PC-9 (cell line): ENCODE data around the gene NDUFA9. TPM values are rescaled to one million over a fixed set of nuclear protein-coding genes. Genes with fewer than 3 reads are reported as not detected.
A peak's percentile ranks its signal among the peaks of the same experiment; 100 is the strongest.

Source experiments
- BruUV-seq: library from RNA; stranded (reverse); fragments of 400-500 nt; replicated peaks from 2 replicates; lab custom pipeline; 2021; lab: Mats Ljungman, UMichigan
- CTCF ChIA-PET: fragments of 300-600 bp; sonication (Branson Sonifier 250); formaldehyde crosslinking; loops from one replicate; lab custom pipeline; 2022; ENCODE audit warnings: antibody characterized with exemption; lab: Charles Lee
- POLR2A ChIA-PET: fragments of 300-600 bp; sonication (Branson Sonifier 250); formaldehyde crosslinking; loops from one replicate; lab custom pipeline; 2022; ENCODE audit warnings: antibody characterized with exemption; ENCODE audit not compliant: unreplicated experiment; lab: Charles Lee
- DNase-seq, 2 experiments: peaks; one replicate each; pipeline versions ENCODE4 v3.0.0 to v3.0.0-alpha.2; 2015 to 2022; ENCODE audit warnings: mixed read lengths in 1 of 2
- H2AFZ ChIP-seq: fragments of 200-600 bp; sonication (generic); 2 replicates; pipeline ENCODE4 v1.8.1; 2017; ENCODE audit warnings: antibody characterized with exemption
- H3F3A ChIP-seq: fragments of 200-600 bp; sonication (generic); 2 replicates; pipeline ENCODE4 v1.8.1; 2017; ENCODE audit warnings: antibody characterized with exemption, mild to moderate bottlenecking, low read depth; ENCODE audit not compliant: insufficient read depth
- H3K27ac ChIP-seq: fragments of 200-600 bp; sonication (generic); 2 replicates; pipeline ENCODE4 v1.6.1; 2016; ENCODE audit warnings: mixed run types
- H3K27me3 ChIP-seq: fragments of 200-600 bp; sonication (generic); 2 replicates; pipeline ENCODE4 v1.6.1; 2016; ENCODE audit warnings: low read depth, mixed run types; ENCODE audit not compliant: insufficient read depth
- H3K36me3 ChIP-seq: fragments of 200-600 bp; sonication (generic); 2 replicates; pipeline ENCODE4 v1.6.1; 2016; ENCODE audit warnings: low read depth, mixed run types
- H3K4me1 ChIP-seq: fragments of 200-600 bp; sonication (generic); replicated peaks from 2 replicates; pipeline ENCODE4 v1.6.1; 2016; ENCODE audit warnings: mixed run types; ENCODE audit not compliant: insufficient read depth
- H3K4me2 ChIP-seq: fragments of 200-600 bp; sonication (generic); 2 replicates; pipeline ENCODE4 v1.6.1; 2017; ENCODE audit warnings: mixed run types
- H3K4me3 ChIP-seq: fragments of 200-600 bp; sonication (generic); 2 replicates; pipeline ENCODE4 v1.6.1; 2016; ENCODE audit warnings: mixed run types
- H3K79me2 ChIP-seq: fragments of 200-600 bp; sonication (generic); 2 replicates; pipeline ENCODE4 v1.6.1; 2017; ENCODE audit warnings: low read depth, mixed run types
- H3K9me2 ChIP-seq: fragments of 200-600 bp; sonication (generic); 2 replicates; pipeline ENCODE4 v1.8.1; 2017; ENCODE audit warnings: mild to moderate bottlenecking; ENCODE audit not compliant: insufficient read depth
- H3K9me3 ChIP-seq: fragments of 200-600 bp; sonication (generic); 2 replicates; pipeline ENCODE4 v1.8.1; 2016; ENCODE audit warnings: low read depth; ENCODE audit not compliant: insufficient read depth
- H4K20me1 ChIP-seq: fragments of 200-600 bp; sonication (generic); 2 replicates; pipeline ENCODE4 v1.8.1; 2017; ENCODE audit not compliant: insufficient read depth
- EZH2 ChIP-seq: fragments of 200-600 bp; sonication (generic); IDR thresholded peaks from 2 replicates; pipeline ENCODE4 v1.8.0; 2017; ENCODE audit warnings: antibody characterized with exemption, low read depth
- intact Hi-C: fragments of 100-400 bp; cut with micrococcal nuclease; formaldehyde crosslinking; loops from one replicate; pipeline ENCODE4 v1.10.0; 2022; ENCODE audit not compliant: unreplicated experiment
- total RNA-seq: library from RNA; stranded (reverse); gene quantifications from 2 replicates; pipeline ENCODE4 v1.2.3, GENCODE V29; 2021
- TF ChIP-seq, protein P1 (sequence below): fragments of 200-600 bp; sonication (generic); conservative IDR thresholded peaks from 2 replicates; pipeline ENCODE4 v1.6.1; 2017; ENCODE audit warnings: mixed run types, antibody characterized with exemption, mild to moderate bottlenecking, moderate library complexity

Gene NDUFA9
- total RNA-seq, 1 experiment from 2014 or later, result 192 TPM

DNA sequence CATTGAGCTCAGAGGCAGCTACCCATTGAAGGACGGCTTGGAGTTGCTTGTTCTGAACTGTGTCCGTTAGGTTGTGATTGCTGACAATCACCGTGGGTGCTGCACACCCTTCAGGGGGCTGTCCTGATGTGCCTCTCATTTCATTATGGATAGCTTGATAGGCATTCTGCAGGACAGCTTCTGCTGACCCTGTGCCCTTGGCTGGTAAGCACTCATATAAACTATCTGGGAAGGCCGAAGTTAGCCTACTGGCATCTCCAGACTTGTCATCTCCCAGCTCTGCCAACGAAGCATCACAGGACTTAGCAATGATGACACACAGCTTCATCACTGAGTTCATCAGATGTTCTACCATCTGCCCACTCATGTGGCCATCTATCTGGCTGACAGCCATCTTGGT is 22.4 kb upstream of the NDUFA9 start:
- H3F3A ChIP-seq, result no peaks in the 10 kb centered on the region
- no peaks in the 10 kb centered on the region; the same call in 1 of the 2 replicates for H3K9me2 ChIP-seq
- no TSS peak for BruUV-seq
- ChIA-PET CTCF (no interaction called here), POLR2A (no interaction called here)
- H3K27ac ChIP-seq, result no peak overlapping the region
- no peak overlapping the region for H3K4me2 ChIP-seq
- no peaks in the 10 kb centered on the region for H3K9me3 ChIP-seq
- H3K36me3 ChIP-seq, result no peaks in the 10 kb centered on the region
- TF ChIP-seq, protein P1, sequence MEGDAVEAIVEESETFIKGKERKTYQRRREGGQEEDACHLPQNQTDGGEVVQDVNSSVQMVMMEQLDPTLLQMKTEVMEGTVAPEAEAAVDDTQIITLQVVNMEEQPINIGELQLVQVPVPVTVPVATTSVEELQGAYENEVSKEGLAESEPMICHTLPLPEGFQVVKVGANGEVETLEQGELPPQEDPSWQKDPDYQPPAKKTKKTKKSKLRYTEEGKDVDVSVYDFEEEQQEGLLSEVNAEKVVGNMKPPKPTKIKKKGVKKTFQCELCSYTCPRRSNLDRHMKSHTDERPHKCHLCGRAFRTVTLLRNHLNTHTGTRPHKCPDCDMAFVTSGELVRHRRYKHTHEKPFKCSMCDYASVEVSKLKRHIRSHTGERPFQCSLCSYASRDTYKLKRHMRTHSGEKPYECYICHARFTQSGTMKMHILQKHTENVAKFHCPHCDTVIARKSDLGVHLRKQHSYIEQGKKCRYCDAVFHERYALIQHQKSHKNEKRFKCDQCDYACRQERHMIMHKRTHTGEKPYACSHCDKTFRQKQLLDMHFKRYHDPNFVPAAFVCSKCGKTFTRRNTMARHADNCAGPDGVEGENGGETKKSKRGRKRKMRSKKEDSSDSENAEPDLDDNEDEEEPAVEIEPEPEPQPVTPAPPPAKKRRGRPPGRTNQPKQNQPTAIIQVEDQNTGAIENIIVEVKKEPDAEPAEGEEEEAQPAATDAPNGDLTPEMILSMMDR, result no peak
- no peak for TF ChIP-seq EZH2
- H3K27me3 ChIP-seq, result peaks cover 79% of the 10 kb centered on the region
- no peaks in the 10 kb centered on the region for H3K79me2 ChIP-seq
- no peak for DNase-seq
- no peaks in the 10 kb centered on the region for H4K20me1 ChIP-seq
- no peak overlapping the region for H3K4me3 ChIP-seq
- intact Hi-C loops, result no loop called here
- H2AFZ ChIP-seq, result no peak overlapping the region
- H3K4me1 ChIP-seq, result no peaks in the 10 kb centered on the region

DNA sequence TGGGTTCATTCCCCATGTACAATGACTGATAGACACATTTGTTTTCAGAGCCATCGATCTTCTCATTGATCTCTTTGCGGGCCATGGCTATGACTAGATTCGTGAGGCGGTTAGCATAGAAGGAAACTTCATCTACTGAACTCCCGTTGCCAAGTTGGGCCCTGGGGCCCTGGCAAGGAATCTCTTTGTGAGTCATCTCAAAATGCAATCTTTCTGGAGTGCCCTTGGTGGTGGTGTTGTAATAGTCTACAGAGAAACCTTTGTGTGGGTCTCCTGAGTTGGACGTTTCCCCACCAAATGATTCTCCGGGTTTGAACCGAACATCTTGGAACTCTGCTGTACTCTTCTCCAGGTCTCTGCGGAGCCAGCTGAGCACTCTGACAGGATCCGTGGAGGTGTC is 20.5 kb upstream of the NDUFA9 start:
- Histone ChIP-seq H3K4me2 (no peak overlapping the region), H3K79me2 (no peaks in the 10 kb centered on the region), H3K27me3 (peaks cover 82% of the 10 kb centered on the region), H4K20me1 (no peaks in the 10 kb centered on the region), H3K4me3 (no peak overlapping the region), H3K9me2 (no peaks in the 10 kb centered on the region), H3F3A (no peaks in the 10 kb centered on the region), H3K9me3 (no peaks in the 10 kb centered on the region), H3K27ac (no peak overlapping the region), H3K4me1 (no peaks in the 10 kb centered on the region), H3K36me3 (no peaks in the 10 kb centered on the region), H2AFZ (no peak overlapping the region)
- no peak for TF ChIP-seq EZH2
- intact Hi-C loops, result no loop called here
- no TSS peak for BruUV-seq
- DNase-seq, result peak in 1 of 2 experiments; percentile 62
- ChIA-PET POLR2A (no interaction called here), CTCF (no interaction called here)

DNA sequence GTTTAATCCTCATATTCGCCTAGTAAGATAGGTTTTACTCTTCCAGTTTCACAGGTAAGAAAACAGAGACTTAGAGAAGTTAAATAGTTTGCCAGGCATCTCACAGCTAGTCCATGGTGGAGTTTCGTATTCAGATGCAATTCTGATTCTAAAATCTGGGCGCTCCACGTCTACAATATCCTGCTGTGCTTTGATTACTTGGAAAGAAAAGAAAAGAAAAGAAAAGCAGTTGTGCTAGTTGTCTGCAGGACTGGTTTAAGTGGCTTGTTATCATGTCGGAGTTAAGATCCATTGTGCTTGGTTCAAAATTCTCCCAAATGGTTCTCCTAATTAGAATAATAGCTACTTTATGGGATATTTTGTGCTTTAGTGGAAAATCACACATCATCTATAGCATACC is 18.7 kb upstream of the NDUFA9 start:
- no peak for DNase-seq
- H4K20me1 ChIP-seq, result no peaks in the 10 kb centered on the region
- ChIA-PET POLR2A (no interaction called here), CTCF (no interaction called here)
- TF ChIP-seq EZH2, result no peak
- TF ChIP-seq, protein P1, result no peak
- no peaks in the 10 kb centered on the region for H3K9me3 ChIP-seq
- no peaks in the 10 kb centered on the region for H3F3A ChIP-seq
- peaks cover 83% of the 10 kb centered on the region for H3K27me3 ChIP-seq
- no peaks in the 10 kb centered on the region for H3K36me3 ChIP-seq
- intact Hi-C loops, result no loop called here
- H3K4me3 ChIP-seq, result no peak overlapping the region
- H3K27ac ChIP-seq, result no peak overlapping the region
- H3K4me1 ChIP-seq, result no peaks in the 10 kb centered on the region
- no peaks in the 10 kb centered on the region for H3K9me2 ChIP-seq
- no peak overlapping the region for H3K4me2 ChIP-seq
- no TSS peak for BruUV-seq
- no peak overlapping the region for H2AFZ ChIP-seq
- no peaks in the 10 kb centered on the region for H3K79me2 ChIP-seq

DNA sequence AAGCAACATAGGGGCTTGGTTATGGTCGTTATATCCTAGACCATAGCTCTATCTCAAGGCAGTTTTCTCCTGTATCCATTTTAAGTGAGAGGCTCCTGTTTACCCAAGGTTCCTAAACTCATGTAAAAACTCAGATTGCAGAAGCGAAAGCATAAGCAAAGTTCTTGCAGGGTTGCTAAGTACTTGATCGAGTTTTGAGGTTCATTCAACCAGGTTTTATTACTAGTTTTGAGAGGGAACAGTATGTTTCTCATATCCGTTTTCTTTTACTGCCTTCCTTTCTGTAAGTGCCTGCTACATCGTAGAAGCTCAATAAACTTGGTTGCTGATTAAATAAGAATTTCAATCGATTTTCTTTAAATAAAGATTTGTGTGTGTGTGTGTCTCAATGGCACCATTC is 5.2 kb upstream of the NDUFA9 start:
- Histone ChIP-seq H3K27me3 (peaks cover 22% of the 10 kb centered on the region; the same call in 1 of the 2 replicates), H3F3A (no peaks in the 10 kb centered on the region), H3K4me1 (peaks cover 7% of the 10 kb centered on the region), H3K27ac (no peak overlapping the region), H4K20me1 (no peaks in the 10 kb centered on the region), H2AFZ (peak overlapping the region; percentile 3; the same call in 1 of the 2 replicates), H3K79me2 (no peaks in the 10 kb centered on the region), H3K4me3 (no peak overlapping the region), H3K4me2 (no peak overlapping the region), H3K36me3 (no peaks in the 10 kb centered on the region), H3K9me2 (no peaks in the 10 kb centered on the region), H3K9me3 (no peaks in the 10 kb centered on the region)
- TF ChIP-seq, protein P1, result no peak
- no peak for TF ChIP-seq EZH2
- no TSS peak for BruUV-seq
- CTCF ChIA-PET, result interaction anchor here (0.5 kb wide), 1 partner anchor 321 kb away, joined by 4 read pairs; no protein-coding TSS in a partner anchor
- POLR2A ChIA-PET, result no interaction called here
- no peak for DNase-seq
- intact Hi-C loops, result no loop called here
